HG03520 (cell line): ENCODE measurements around the gene UNC79.

Experiments used
- ATAC-seq: cut with Tn5 transposase; IDR thresholded peaks from one replicate; pipeline ENCODE4 v1.9.1; 2021; ENCODE audit warnings: mild to moderate bottlenecking, moderate library complexity; ENCODE audit not compliant: unreplicated experiment

The UNC79 gene

GRCh38 chr14:93544212-93544611, 113.5 kb downstream of the UNC79 start:
- no peak for ATAC-seq

- ATAC-seq: no peak
These were observed 115.9 kb downstream of the UNC79 start for GRCh38 chr14:93546642-93547041.

GRCh38 chr14:93548102-93548843, 117.5 kb downstream of the UNC79 start:
- peak; percentile 69 for ATAC-seq

GRCh38 chr14:93549595-93549994, 118.9 kb downstream of the UNC79 start:
- ATAC-seq: no peak

- ATAC-seq: no peak
These were observed 134.2 kb downstream of the UNC79 start for GRCh38 chr14:93564918-93565317.

GRCh38 chr14:93566065-93566693, 135.4 kb downstream of the UNC79 start:
- ATAC-seq: no peak

GRCh38 chr14:93571275-93571674, 140.5 kb downstream of the UNC79 start:
- no peak for ATAC-seq

GRCh38 chr14:93579178-93579577, 148.4 kb downstream of the UNC79 start:
- no peak for ATAC-seq

GRCh38 chr14:93582516-93582915, 151.8 kb downstream of the UNC79 start:
- no peak for ATAC-seq

- ATAC-seq: no peak
These were observed 156.6 kb downstream of the UNC79 start for GRCh38 chr14:93587330-93587729.

GRCh38 chr14:93591506-93591905, 160.8 kb downstream of the UNC79 start:
- no peak for ATAC-seq

- no peak for ATAC-seq
These were observed 162.0 kb downstream of the UNC79 start for GRCh38 chr14:93592786-93593185.

- no peak for ATAC-seq
These were observed 175.4 kb downstream of the UNC79 start for GRCh38 chr14:93606091-93606490.

- ATAC-seq: no peak
These were observed 188.5 kb downstream of the UNC79 start for GRCh38 chr14:93619176-93619793.

- no peak for ATAC-seq
These were observed 197.3 kb downstream of the UNC79 start for GRCh38 chr14:93628048-93628447.

- no peak for ATAC-seq
These were observed 198.9 kb downstream of the UNC79 start for GRCh38 chr14:93629643-93630042.

GRCh38 chr14:93638790-93639189, 208.1 kb downstream of the UNC79 start:
- ATAC-seq: no peak

GRCh38 chr14:93643127-93643526, 212.4 kb downstream of the UNC79 start:
- no peak for ATAC-seq

GRCh38 chr14:93643676-93644075, 212.9 kb downstream of the UNC79 start:
- ATAC-seq: no peak

GRCh38 chr14:93645200-93645599, 214.5 kb downstream of the UNC79 start:
- ATAC-seq: no peak

GRCh38 chr14:93648440-93649168, 217.9 kb downstream of the UNC79 start:
- no peak for ATAC-seq
